ENCODE results near the gene MYBBP1A. TPM values are rescaled to one million over a fixed set of nuclear protein-coding genes. Genes with fewer than 3 reads are reported as not detected.
"Not testable (repeated sequence)": the region's sequence is repeated elsewhere in the genome, so short reads cannot be mapped to it uniquely, and the experiment has no call there.

Gene MYBBP1A
- total RNA-seq, 1 donor from 2014 or later: 108 TPM

DNA sequence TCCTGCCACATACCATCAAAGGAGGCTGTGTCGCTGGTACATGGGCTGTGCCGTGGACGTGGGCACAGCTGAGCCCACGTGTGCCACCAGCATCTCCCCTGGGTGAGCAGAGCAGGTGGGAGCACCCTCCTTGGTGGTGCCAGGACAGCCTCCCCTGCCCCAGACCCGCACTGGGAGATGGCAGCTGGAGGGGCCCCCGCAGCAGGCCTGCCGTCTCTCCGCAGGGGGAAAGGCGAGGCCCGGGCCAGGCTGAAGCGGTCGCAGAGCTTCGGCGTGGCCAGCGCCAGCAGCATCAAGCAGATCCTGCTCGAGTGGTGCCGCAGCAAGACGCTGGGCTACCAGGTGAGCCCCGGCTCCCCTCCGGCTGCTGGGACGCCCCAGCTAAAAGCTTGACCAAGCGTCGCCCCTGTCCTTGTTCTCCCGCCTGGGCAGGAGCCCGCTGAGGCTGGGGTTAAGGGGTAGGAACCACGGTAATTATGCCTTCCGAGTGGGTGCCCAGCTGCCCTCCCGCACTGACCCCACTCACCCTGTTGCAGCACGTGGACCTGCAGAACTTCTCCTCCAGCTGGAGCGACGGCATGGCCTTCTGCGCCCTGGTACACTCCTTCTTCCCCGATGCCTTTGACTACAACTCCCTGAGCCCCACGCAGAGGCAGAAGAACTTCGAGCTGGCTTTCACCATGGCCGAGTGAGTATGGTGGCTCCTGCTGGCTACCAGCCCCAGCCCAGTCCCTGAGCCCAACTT, 41.6 kb upstream of the MYBBP1A start:
- ChIA-PET POLR2A (no interaction called here), CTCF (no interaction called here)
- Mint-ChIP-seq H3K4me1 (peaks cover 4% of the 10 kb centered on the region), H3K9me3 (no peaks in the 10 kb centered on the region), H3K27me3 (peaks cover 21% of the 10 kb centered on the region), H3K27ac (no peak overlapping the region), H3K4me3 (no peak overlapping the region), H3K36me3 (ENCODE audit: low read depth) (no peaks in the 10 kb centered on the region)
- intact Hi-C loops (cut with micrococcal nuclease): no loop called here
- ATAC-seq (ENCODE audit: low read depth) (no peak), DNase-seq (no peak)
- no peak for TF ChIP-seq CTCF (IDR thresholded peaks at IDR 0.05)

- H3K4me1 Mint-ChIP-seq; POLR2A ChIA-PET; ATAC-seq (ENCODE audit: low read depth); H3K27ac Mint-ChIP-seq; DNase-seq; intact Hi-C loops (cut with micrococcal nuclease); H3K36me3 Mint-ChIP-seq (ENCODE audit: low read depth); H3K4me3 Mint-ChIP-seq; H3K9me3 Mint-ChIP-seq: not testable (repeated sequence)
- H3K27me3 Mint-ChIP-seq: peaks cover 21% of the 10 kb centered on the region
- CTCF ChIA-PET: interaction anchor here (1.0 kb wide), 1 partner anchor 13 kb away, joined by 3 read pairs; no protein-coding TSS in a partner anchor
These were observed 40.6 kb upstream of the MYBBP1A start for GRCh38 chr17:4595685-4596342.

DNA sequence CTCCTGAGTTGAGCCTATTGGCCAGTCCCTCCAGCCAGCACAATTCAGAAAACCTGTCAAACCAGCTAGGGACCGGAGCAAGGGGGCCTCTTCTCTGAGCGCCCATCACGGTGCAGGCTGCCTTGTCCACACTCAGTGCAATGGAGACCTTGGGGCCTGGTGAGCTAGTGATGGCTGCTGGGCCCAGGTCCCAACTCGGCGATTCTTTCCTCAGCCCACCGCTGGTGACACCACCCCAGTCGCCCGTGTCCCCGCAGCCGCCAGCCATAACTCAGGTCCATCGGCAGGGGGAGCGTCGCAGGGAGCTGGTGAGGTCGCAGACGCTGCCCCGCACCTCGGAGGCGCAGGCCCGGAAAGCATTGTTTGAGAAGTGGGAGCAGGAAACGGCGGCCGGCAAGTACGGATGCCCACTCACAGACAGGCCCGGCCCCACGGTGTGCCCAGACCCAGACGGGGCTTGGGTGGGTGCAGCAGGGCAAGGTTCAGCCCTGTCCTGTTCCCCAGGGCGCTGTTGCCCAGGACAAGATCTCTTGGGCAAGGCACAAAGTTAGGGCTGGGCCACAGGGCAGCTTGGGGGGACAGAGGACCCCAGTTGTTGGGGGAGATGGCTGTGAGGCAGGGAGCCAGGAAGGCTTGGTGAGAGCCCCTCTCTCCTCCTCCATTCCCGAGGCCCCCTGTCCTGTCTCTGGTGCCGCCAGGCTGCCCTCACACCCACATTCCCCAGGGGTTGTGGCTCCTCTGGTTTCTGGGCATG, 39.9 kb upstream of the MYBBP1A start:
- Mint-ChIP-seq H3K4me3 (no peak overlapping the region), H3K36me3 (ENCODE audit: low read depth) (no peaks in the 10 kb centered on the region), H3K27ac (no peak overlapping the region), H3K4me1 (peaks cover 4% of the 10 kb centered on the region), H3K9me3 (no peaks in the 10 kb centered on the region), H3K27me3 (peaks cover 23% of the 10 kb centered on the region)
- DNase-seq: no peak
- no peak for TF ChIP-seq CTCF (IDR thresholded peaks at IDR 0.05)
- intact Hi-C loops (cut with micrococcal nuclease): no loop called here
- ChIA-PET POLR2A (no interaction called here), CTCF (interaction anchor here (1.0 kb wide), 1 partner anchor 13 kb away, joined by 3 read pairs; no protein-coding TSS in a partner anchor)
- peak; percentile 73 for ATAC-seq (ENCODE audit: low read depth)

DNA sequence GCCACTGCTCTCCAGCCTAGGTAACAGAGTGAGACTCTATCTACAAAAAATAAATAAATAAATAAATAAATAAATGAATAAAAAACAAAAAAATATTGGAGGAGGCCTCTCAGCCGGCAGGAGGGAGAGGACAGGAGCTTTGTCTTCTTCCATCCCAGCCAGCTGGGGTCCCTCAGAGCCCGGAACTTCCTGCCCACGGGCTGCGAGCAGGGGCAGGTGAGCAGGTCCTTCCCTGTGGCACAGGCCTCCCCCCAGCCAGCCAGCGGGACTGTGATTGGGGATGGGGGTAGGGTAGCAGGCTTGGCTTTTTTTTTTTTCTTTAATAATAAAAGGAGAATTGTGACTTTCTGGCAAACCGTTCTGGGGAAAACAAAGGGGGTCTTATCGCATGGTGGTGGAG, 39.2 kb upstream of the MYBBP1A start:
- ChIA-PET CTCF (interaction anchor here (1.0 kb wide), 1 partner anchor 14 kb away, joined by 3 read pairs; no protein-coding TSS in a partner anchor), POLR2A (no interaction called here)
- H3K27me3 Mint-ChIP-seq: peaks cover 17% of the 10 kb centered on the region
- H3K27ac Mint-ChIP-seq: no peak overlapping the region
- H3K4me1 Mint-ChIP-seq: peaks cover 4% of the 10 kb centered on the region
- intact Hi-C loops (cut with micrococcal nuclease): no loop called here
- DNase-seq (no peak), ATAC-seq (ENCODE audit: low read depth) (no peak)
- H3K4me3 Mint-ChIP-seq: no peak overlapping the region
- H3K9me3 Mint-ChIP-seq: no peaks in the 10 kb centered on the region
- TF ChIP-seq CTCF (IDR thresholded peaks at IDR 0.05): no peak
- no peaks in the 10 kb centered on the region for H3K36me3 Mint-ChIP-seq (ENCODE audit: low read depth)

DNA sequence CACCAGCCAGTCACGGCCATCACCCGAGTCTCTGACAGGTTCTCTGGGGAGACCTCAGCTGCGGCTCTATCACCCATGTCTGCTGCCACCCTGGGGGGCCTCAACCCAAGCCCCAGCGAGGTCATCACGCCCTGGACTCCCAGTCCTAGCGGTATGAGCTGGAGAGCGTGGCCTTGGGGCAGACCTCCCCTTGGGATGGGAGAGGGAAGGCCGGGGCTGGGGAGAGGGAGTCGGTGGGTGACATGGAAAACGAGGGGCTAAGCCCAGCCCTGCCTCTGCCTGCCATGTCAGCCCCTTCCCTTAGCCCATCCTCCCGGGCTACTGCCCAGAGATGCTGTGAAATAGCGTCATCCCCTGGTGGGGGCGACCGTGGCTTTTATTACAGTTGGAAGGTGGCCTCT, 37.8 kb upstream of the MYBBP1A start:
- ChIA-PET CTCF (no interaction called here), POLR2A (no interaction called here)
- DNase-seq (no peak), ATAC-seq (ENCODE audit: low read depth) (no peak)
- Mint-ChIP-seq H3K4me3 (no peak overlapping the region), H3K9me3 (no peaks in the 10 kb centered on the region), H3K36me3 (ENCODE audit: low read depth) (no peaks in the 10 kb centered on the region), H3K4me1 (peaks cover 4% of the 10 kb centered on the region), H3K27me3 (peaks cover 16% of the 10 kb centered on the region), H3K27ac (no peak overlapping the region)
- no peak for TF ChIP-seq CTCF (IDR thresholded peaks at IDR 0.05)
- intact Hi-C loops (cut with micrococcal nuclease): no loop called here
